ENCODE data around the gene GAS5.

GAS5 gene

DNA sequence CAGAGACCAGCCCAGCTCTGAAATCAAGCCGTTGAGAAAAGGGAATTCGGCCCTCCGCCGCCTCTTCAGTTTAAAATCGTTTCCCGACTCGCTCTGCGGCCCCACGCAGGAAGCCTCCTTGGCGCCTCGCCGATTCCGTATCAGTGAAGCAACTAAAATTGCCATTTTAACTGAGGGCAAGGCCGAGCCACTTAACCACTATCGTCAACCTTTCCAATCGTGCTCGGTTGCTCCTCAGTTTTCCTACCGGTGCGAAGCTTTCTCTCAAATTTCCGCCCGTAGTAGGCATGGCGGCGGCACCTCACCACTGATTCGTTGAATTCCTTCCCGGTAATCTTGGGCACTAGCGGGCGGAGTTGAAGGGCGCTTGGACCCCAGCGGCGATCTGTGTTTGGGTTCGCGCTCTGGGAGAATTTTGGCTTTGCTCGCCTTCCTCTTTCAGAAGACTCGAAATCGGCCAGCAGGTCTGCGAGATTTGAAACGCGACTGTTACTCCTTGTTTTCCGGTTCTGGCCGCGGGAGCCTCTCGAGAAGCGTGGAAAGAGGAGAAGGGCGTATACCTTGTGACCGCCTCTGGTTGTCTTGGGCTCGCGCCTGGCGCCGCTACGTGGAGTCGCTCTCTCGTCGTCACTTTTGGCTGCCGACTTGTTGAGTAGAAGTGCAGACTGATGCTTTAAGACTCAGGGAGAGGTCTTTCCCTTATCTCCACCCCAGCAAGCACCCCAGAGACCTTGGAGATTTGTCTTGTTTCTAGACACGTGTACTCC lies 43.3 kb downstream of the GAS5 start, which contains the start of the genes CENPL and DARS2:
Gene CENPL, minus strand, starts transcription at position 569 of the 767 bp plus-strand sequence. CDS start 13,584 bp downstream, outside the sequence.
Gene DARS2, plus strand, starts transcription at position 359 of the 767 bp plus-strand sequence. CDS start 557 bp downstream, outside the sequence.
- DNase-seq (ENCODE audit: low read depth in 2 of 2) = peak; percentile 79 to 82

DNA sequence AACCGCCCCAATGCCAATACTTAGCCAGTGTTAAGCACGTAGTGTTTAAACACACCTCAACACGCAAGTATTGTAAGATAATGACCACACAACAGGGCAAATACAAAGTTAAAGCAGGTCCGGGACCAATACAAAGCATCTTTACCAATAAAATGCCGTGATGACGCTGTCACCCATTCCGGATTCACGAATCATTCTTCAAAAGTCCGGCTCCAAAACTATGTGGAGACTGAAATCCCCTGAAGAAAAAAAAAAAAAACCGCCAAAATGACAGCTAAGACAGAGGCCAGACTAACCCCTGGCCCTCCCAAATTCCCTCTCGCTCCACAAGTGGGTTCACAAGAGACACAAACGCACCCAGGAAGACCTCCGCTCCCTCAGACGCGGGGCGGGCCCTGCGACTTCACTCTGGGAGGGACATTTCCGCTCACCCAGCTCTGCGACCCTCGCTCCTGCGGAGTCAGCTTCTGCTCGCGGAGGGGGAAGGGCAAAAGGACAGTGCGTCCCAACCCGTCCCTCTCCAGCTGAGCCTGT lies 43.9 kb downstream of the GAS5 start:
- DNase-seq (ENCODE audit: low read depth in 2 of 2) = no peak

DNA sequence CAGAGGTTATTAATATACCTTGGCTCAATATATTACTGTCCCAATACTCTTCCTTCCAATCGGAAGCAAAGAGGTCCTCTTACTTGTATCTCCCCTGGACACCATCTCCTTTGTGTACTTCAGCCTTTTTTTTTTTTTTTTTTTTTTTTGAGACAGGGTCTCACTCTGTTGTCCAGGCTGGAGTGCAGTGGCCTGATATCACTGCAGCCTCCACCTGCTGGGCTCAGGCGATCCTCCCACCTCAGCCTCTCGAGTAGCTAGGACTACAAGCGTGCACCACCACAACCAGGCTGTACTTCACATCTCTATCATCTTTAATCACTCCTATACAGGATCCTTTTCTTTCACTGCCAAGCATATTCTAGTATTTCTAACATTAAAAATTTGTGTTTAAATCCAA lies 46.1 kb downstream of the GAS5 start:
- DNase-seq (ENCODE audit: low read depth in 2 of 2) = no peak

DNA sequence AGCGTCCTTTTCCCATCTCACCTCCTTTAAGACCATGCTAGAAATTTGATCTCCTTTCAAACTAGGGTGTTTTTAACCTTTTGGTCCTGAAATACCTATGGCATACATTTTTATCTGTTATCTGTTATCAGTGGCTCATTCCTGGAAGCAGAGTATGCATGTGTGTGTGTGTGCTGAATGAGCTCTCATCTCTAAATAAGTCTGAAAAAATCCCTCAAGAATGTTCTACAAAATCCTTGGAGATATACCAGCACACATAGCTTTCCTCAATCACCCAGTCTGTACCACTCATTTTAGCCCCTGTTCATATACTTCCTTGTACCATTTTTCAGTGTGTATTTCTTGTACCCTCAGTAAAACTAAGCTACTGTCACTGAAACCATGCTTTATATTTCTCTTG lies 49.3 kb downstream of the GAS5 start:
- no peak for DNase-seq (ENCODE audit: low read depth in 2 of 2)
